ENCODE results near the gene IP6K2. TPM values are rescaled to one million over a fixed set of nuclear protein-coding genes. Genes with fewer than 3 reads are reported as not detected.

Gene IP6K2
- total RNA-seq, 1 donor from 2014 or later: 97.0 TPM

DNA sequence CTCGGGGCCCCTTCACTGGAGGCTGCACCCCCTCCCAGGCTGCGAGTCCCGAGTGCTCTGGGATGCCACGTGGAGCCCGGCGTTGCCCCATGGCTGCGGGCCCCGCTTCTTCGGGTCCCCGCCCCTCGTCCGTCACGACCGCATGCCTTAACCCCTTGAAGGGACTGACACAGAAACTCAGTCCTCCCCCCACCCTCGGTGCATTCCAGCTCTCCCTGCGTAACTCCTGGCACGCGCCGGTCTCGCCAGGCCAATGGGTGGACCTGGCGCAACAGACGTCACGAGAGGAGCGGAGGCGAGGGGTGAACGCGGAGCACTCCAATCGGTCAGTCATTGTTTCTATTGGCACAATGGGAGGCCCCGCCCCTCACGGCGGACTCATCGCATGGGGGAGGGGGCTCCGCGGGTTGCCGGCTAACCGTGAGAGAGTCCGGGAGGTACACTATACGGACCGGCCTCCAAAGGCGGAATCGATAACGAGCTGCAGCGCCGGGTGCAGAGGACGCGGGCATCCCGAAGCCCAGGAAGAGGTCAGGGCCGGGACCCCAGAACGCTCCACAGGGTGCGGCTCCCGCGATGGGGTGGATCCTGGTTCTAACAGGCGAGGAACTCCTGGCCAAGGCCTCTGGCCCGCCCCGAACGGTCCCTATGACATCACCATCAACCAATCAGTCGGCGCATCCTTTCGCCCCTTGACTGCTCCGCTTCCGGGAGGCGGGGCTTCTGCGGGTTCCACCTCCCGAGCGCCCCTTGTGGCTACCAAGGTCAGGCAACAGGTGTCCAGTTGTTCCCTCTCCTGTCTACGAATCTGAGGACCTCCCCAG lies 53.3 kb downstream of the IP6K2 start:
- peak; percentile 96 for DNase-seq (ENCODE audit: low spot score)

DNA sequence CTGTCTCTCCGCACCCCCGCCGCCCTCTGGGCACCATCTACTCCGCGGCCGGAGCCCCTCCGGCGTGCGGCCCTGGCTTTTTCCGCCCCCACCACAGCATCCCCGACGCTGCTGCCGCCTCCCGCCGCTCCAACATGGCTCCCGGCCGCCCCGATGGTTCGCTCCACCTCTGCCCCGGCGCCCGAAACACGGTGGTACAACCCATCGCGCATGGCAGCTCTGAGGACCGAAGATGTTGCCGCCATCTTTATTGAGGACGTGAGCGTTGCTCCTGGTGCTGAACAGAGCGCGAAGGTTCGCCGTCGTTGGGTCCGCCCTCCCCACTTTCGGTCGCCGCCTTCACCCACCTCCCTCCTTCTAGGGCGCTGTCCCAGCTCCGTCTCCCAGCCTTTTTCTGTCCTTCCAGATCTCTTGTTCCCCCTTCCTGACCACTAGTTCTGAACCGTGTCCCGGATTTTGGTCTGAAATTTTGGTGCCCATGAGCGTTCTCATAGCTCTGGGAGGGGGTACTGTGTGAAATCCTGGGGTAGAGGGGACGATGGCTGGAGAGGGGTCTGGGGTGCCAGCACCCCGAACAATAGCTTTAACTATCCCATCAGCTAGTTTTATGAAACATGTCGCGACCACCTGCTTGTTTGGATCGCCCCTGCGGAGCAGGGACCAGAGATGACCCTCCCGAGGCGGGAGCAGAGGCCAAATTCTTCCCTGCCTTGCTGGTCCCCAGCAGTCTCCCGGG lies 54.1 kb downstream of the IP6K2 start, which contains the start of gene CELSR3:
Gene CELSR3 (minus strand): TSS at position 134 of the 736 bp plus-strand sequence. CDS start 252 bp downstream, outside the sequence.
- DNase-seq (ENCODE audit: low spot score): peak; percentile 83

DNA sequence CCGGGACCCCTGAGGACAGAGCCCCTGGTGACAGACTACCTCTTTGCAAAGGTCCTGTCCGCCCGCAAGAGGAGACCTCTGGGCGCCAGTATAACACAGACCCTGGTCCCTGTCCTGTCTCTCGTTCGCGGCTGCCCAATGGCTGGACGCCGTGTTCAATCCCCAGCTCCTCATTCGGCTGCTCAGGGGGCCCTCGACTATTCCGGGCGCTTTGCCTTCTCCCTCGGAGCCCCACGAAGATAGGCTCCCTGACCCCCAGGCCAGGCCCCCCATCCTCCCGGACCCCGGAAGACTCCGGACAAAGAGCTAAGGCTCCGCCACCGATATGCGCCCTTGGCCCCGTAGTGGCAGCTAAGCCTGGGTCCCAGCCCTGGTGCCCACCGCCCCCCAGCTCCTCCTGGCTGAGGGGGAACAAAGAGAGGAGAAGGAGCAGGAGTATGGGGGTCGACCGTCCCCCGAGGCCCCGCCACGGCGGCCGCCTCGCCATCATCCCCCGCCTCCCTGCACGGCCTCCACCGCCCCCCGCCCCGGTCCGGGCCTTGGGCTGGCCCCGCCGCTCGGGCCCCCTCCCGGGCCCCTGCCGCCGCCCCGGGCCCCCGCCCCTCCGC lies 54.8 kb downstream of the IP6K2 start:
- no peak for DNase-seq (ENCODE audit: low spot score)

DNA sequence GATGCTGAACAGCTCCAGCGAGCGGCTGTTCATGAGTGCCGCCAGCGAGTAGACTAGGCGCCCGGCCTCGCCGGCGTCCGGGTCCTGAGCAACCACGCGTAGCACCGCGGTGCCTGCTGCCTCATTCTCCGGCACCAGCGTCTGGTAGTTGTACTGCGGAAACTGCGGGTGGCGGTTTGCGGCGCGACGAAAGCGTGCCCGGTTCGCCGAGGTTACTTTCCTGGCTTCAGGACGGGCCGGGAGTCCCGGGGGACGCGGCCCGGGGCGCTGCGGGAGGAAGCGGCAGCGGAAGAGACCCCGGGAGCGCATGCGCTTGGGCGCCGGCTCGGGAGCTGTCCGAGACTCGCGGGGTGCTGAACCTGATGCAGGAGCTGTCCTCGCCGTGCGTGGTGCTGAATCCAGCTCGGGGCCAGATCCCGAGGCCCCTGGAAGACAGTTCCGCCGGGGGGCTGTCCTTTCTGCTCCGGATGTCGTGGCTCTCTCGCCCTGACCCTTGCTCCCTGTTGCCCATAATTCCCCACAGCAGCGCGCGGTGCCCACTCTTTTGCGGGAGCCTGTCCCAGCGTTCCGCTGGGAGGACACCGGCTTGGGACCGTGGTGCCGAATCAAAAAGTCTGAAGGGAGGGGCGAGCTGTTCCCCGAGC lies 55.4 kb downstream of the IP6K2 start:
- peak; percentile 69 for DNase-seq (ENCODE audit: low spot score)

DNA sequence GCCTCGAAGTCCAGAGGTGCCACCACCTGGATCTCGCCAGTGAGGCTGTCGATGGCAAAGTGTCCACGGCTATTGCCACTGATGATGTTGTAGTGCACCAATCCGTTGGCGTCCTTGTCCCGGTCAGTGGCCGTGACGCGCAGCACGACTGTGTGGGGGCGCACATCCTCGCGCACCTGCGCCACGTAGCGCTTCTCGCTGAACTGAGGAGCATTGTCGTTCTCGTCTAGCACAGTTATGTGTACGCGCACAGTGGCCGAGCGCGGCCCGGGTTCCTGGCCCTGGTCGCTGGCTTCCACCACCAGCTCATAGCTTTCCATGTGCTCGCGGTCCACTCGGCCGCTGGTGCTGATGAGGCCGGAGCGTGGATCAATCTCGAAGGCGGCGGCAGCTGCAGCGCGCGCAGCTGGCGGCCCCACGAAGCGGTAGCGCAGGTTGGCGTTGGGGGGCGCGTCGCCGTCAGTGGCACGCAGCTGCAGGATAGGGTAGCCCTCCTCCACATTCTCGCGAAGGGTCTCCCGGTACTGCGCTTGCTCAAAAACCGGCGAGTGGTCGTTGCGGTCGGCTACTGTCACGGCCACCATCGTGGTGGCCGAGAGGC lies 56.1 kb downstream of the IP6K2 start:
- no peak for DNase-seq (ENCODE audit: low spot score)

DNA sequence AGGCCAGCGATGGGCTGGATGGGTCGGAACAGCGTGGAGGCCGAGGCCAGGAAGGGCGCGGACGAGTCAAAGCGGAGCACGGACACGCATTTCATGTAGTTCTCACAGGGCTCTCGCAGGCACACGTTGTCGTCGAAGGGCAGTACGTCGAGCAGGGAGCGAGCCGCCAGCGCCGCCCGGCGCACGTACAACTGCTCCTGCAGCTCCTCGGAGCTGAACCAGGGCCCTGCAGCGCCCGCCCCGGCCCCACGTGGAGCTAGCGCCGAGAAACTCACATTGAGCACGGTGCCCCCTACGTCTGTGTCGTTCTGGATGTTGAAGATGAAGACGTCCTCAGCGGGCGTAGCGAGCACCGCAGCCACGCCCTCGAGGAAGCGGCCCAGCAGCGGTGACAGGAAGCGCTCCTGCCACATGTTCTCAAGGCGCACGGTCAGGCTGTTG lies 60.2 kb downstream of the IP6K2 start:
- no peak for DNase-seq (ENCODE audit: low spot score)

DNA sequence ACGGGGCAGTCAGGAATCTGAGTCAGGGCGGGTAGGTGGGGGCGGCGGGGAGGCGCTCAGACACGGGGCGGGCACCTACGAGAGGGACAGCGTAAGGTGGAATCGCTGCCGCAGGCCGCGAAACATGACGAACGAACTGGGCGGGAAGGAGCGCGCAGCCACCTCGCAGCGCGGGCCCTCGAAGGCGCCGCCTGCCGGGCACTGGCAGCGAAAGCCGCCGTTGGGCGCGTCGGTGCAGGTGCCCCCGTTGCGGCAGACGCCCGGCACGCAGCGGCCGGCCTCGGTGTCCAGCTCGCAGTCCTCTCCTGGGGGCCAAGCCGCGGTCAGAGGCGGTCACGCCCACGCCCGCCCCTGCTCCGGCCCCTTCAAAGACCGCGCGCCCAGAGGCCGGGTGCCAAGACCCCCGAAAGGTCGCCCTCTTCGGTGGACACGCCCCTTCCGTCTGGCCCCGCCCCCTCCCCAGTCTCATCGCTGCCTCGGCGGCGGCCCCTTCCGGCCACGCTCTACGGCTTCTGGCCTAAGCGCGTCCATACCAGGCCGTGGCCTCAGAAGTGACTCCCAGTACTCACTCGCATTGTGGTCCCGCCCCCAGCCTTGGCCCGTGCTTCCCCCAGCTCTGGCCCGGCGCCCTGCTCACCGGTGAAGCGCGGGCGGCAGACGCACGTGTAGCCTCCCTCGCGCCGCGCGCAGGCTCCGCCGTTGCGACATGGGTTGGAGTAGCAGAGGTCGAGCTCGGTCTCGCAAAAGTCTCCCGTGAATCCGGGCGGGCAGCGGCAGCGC lies 60.8 kb downstream of the IP6K2 start:
- DNase-seq (ENCODE audit: low spot score): peak; percentile 80

DNA sequence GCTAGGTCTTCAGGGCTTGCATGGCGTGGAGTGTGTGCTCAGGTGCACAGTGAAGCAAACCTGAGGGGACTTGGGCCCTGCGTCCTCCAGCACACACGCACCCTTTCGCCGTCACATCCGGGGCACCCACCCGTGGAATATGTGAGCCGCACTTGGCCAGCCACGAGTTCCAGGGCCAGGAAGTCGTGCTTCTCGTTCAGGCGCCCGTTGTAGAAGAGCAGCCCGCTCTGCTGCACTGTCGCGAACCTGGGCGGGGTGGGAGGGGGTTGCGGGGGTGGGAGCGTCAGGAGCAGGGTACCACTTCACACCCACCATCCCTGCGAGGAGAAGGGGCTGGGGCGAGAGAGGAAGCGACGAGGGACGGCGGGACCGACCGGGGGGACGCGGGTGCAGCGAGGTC lies 61.4 kb downstream of the IP6K2 start:
- no peak for DNase-seq (ENCODE audit: low spot score)

DNA sequence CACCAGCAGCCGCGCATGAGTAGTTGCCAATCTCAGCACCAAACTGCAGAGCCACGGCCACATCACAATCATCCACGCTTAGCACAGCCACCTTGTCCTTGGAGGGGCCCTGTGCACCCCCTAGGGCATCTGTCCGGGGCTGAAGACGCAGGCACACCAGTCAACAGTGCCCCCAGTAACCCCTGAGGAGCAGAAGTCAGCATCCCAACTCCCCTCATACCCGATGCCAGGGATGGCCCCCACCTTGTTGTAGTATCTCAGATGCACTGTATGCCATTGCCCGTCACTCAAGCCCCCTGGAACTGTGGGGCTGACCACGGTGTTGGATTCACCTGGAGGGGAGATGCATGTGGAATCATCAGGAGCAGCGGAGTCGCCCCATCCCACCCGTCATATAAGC lies 62.0 kb downstream of the IP6K2 start:
- DNase-seq (ENCODE audit: low spot score): no peak

DNA sequence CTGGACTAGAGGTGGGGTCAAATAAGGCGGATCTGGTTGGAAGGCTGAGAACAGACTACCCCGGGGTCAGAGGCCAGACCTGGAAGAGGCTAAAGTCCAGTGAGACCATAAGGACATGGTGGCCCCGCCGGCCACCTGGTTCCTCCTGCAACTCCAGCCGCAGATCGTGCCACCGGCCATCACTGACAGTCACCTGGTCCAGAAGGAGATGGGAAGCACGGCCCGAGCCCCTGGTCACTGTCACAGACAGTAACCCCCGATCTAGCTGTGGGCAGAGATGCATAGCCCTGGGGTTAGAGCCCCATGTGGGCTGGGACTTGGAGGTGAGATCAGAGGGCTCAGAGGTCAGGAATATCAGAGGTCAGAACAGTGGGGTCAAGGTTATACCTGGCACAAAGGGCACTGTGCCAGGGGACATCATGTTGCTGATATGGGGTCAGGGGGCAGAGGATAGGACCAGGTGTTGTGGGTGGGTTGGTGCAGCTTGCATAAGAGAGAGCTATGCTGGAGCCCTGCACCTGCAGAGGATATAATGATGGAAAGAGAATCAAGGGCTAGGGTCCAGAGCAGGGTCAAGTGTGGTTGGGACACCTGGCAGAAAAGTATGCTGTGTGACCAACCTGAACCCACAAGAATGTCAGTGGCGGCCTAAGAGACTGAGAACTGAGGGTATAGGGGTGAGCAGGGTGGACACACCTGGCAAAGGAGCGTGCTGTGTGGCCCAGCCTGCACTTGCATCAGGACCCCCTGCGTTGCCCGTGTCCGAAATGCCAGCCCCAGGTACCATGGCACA lies 63.9 kb downstream of the IP6K2 start:
- no peak for DNase-seq (ENCODE audit: low spot score)

DNA sequence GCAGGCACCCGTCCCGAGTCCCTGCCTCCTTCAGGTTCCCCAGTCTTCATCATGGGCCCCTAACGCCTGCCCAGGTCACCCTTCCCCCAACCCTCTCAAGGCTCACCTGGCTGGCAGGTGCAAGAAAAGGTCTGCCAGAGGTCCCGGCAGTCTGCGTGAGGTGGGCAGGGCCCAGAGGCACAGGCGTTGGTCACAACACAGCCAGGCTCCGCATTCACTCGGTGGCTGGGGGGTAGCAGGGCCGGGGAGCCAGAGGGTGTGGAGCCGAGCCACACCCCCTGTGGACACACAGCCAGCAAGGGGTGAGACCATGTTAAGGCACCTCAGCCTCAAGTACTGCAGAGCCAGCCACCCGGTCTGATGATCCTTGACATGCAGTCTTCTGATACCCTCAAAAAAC lies 65.2 kb downstream of the IP6K2 start:
- no peak for DNase-seq (ENCODE audit: low spot score)

DNA sequence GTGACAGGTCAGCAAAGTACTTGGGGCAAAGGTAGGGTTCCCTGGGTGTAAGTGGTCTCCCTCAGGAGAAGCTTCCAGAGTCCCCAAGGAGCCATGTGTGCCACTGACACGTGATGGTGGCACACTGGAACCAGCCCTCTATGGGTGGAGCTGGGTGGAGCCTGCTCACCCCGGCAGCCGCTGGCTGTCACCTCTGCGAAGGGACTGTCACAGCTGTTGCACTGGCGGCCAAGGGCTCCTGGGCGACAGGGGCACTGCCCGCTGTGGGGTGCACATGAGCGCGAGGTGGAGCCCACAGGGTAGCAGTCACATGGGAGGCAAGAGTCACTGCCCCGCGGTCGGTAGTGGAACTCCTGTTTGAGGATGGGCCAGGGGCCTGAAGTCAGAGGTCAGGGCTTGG lies 66.3 kb downstream of the IP6K2 start:
- DNase-seq (ENCODE audit: low spot score): no peak

DNA sequence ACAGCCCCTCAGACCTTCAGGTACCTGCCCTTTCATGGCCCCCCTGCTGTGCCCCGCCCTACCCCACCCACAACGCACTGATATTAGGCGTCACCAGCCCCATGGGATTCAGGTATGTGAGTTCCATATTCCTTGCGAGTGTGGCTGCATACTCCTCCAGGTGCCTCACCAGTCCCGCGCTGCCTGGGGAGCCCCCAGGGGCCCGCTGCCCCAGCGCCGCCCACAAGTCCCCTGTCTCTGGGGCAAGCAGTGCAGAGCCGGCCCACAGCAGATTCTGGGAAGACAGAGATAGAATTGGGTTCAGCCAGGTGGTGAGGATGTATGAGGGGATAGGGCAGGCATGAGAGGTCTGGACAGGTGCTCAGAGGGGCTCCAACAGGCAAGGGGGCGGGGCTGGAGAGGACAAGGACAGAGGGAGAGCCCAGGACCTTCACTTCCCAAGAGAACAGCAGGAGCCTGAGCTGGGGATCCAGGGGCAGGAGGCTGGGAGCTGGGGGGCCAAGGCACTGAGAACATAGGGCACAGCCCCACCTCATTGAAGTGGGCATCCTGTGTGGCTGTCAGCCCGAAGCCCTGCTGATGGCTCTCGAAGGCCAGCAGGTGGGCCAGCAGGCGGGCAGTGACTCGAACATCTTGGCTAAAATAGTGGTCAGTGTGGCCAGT lies 68.7 kb downstream of the IP6K2 start:
- no peak for DNase-seq (ENCODE audit: low spot score)

DNA sequence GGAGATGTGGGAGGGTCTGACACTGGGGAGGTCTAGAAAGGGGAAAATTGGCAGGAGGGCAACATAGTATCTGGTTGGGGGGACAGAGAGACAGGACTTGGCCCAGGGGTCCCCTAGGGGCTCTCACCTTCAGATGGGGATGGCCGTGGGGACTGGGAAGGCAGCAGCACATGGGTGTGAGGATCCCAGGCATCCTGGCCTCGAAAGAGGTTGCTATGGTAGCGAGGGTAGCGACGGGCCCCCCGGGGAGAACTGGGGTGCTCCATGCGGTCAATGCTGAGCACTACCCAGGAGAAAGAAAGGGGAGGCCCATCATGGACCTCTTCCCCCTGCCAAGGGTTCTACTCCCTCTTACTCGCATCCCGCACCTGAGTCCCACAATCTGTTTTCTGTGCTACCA lies 69.3 kb downstream of the IP6K2 start:
- DNase-seq (ENCODE audit: low spot score): no peak

DNA sequence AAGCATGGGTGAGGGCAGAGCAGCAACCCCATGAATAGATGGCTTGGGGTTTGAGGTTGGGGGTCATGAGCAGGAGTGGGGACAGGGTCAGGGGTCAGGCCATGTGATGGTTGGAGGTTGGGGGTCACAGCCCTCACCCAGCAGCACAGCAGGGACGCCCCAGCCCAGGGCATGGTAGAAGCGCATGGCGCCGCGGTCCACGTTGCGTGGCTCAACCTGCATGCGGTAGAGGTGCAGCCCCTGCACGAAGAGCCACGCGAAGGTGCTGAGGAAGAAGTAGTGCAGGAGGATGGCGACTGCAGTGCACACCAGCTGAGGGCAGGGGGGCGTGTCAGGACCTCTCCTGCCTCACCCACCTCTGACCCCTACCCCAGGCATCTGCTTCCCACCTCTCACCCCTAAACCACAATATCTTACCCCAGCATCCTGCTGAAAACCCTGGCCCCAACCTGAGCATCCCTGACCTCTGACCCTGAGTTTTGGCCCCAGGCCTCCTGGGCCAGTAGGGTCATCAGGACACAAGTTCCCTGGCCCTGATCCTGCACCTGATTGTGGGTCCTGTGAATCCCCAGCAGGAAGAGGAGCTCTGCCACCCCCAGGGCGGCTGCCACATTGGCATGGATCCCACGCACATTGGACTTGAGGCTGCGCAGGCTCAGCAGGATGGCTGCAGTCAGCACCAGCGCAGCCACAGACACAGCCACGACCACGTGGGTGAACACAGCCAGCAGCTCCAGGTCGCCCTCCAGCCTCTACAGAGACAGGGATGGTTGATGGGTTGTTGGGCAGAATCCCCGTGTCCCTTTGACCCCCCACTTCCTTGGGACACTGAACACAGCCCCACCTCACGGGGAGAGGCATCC lies 71.9 kb downstream of the IP6K2 start:
- DNase-seq (ENCODE audit: low spot score): no peak

DNA sequence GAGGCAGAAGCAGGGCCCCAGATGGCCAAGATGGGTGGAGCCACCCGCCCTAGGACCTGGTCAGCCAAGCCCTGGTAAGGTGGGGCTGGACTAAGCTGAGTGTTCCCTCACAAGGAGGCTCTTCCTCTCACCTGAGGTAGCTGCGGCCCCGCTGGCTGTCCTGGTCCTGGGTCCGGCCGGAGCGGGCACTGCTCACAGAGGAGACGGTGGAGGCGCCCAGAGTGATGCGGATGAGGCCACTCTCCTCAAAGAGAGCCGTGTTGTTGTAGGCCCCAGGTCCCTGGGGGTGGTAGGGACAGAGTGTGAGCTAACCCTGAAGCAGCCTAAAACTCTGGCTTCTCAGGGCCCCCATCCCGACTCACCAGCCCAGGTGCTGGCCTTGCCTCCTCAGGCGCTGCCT lies 74.4 kb downstream of the IP6K2 start:
- no peak for DNase-seq (ENCODE audit: low spot score)

DNA sequence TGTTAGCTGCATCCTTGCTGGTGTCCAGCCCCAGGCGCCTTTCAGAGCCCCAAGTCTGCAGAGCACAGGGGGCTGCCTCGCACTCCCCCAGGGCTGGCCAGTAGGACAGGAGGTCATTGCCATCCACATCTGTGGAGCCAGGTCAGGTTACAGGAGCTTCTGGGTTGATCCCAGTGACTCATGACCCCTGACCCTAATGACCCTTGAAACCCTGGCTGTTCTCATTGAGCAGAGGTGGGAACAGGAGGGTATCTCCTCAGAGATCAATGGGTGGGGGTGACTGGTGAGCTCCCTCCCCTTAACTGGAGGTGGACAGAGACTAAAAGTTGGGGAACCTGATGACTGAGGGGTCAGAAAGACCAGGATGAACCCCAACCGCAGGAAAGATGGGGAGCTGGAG lies 75.6 kb downstream of the IP6K2 start:
- DNase-seq (ENCODE audit: low spot score): no peak

DNA sequence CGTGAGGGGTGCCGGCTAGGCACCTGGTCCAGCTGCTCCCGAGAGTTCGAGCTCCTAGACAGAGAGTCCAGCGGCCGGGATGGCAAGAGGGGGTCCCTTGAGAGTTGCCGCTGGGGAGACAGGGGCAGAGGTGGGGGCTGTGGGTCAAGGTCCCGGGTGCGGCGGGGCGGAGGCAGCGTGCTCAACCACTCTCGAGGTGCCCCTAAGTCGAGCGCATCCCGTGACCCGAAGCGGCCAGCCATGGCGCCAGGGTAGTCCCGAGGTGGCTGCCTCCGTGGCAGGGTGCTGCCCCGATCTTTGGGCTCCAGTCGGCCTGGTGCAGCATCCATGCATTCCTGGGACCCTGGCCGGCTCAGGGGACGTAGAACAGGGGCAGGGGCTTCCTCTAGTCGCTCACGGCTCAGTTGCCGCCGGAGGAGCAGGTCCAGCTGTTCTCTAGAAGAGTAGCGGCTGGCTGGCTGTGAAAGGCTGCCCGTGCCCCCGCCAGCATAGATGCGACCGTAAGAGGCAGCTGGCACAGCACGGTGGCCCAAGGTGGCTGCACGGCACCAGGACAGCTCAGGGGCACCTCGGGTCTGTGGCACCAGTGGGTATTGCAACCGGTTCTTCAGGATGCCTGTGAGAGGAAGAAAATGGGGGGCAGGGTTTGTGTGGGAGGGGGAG lies 76.9 kb downstream of the IP6K2 start:
- DNase-seq (ENCODE audit: low spot score): no peak
